RPMI7951 (cell line): Measurements from ENCODE around the gene CTDSPL2. TPM values are rescaled to one million over a fixed set of nuclear protein-coding genes. Genes with fewer than 3 reads are reported as not detected.
"Not testable (repeated sequence)": the region's sequence is repeated elsewhere in the genome, so short reads cannot be mapped to it uniquely, and the experiment has no call there.

Experiments
- DNase-seq: peaks from one replicate; pipeline ENCODE4 v3.0.0-alpha.2; 2012; ENCODE audit warnings: low read depth
- total RNA-seq: library from RNA; depleted of rRNA; stranded (reverse); fragments of >200 nt; shearing (Covaris generic); gene quantifications from 2 replicates; pipeline ENCODE4 v1.2.3, GENCODE V29; 2014

Gene CTDSPL2
- total RNA-seq, 1 experiment from 2014 or later = 121 TPM

DNA sequence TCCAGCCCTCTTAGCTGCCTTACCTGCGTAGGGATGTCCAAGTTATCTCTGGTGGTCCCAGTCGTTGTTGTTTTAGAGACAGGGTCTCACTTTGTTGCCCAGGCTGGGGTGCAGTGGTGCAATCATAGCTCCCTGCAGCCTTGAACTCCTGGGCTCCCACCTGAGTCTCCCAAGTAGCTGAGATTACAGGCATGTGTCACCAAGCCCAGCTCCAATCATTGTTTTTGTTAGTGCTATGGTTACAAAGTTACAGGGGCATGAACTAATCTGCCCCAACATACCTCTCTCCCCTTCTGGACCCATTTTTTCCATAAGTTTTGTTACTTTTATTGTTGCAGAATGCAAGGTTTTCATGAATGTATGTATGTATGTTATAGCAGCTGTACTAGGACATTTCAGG lies 54.7 kb downstream of the CTDSPL2 start:
- DNase-seq = no peak

- no peak for DNase-seq
Measured at GRCh38 chr15:44485880-44486279, 58.5 kb downstream of the CTDSPL2 start.

GRCh38 chr15:44489464-44489863 lies 62.0 kb downstream of the CTDSPL2 start:
- peak; percentile 87 for DNase-seq

DNA sequence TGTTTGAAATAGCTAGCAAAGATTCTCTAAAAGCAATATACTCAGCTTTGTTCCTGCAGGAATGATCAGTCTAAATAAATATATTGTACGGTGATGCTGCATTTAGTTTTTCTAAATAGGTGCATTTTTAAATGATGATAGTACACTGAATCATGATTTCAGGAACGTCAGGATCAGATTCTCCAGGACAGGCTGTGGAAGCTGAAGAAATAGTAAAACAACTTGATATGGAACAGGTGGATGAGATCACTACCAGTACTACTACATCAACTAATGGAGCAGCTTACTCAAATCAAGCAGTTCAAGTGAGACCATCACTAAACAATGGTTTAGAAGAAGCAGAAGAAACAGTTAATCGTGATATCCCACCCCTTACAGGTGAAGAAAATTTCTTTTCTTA lies 63.2 kb downstream of the CTDSPL2 start:
- DNase-seq = no peak

DNA sequence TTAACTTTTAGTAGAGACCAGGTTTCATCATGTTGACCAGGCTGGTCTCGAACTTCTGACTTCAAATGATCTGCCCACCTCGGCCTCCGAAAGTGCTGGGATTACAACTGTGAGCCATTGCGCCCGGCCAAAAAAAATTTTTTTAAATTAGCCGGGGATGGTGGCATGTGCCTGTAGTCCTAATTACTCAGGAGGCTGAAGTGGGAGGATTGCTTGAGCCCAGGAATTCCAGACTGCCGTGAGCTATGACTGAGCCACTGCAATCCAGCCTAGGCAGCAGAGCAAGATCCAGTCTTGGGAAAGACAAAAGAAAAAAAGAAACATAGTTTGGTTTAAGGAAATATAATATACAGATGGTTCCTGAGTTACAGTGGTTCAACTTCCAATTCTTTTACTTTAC lies 64.6 kb downstream of the CTDSPL2 start:
- no peak for DNase-seq

GRCh38 chr15:44492672-44493071 lies 65.2 kb downstream of the CTDSPL2 start:
- no peak for DNase-seq

DNA sequence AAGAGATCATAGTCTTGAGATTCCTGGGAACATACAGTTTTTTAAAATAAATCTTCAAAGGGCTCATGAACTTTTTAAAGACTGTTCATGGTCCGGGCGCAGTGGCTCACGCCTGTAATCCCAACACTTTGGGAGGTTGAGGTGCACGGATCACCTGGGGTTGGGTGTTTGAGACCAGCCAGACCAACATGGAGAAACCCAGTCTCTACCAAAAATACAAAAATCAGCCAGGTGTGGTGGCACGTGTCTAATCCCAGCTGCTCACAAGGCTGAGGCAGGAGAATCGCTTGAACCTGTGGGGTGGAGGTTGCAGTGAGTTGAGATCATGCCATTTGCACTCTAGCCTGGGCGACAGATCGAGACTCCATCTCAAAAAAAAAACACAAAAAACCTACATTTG lies 68.1 kb downstream of the CTDSPL2 start:
- DNase-seq = no peak

GRCh38 chr15:44500555-44500954 lies 73.1 kb downstream of the CTDSPL2 start:
- no peak for DNase-seq

GRCh38 chr15:44501768-44502366 lies 74.4 kb downstream of the CTDSPL2 start:
- DNase-seq = peak; percentile 51

GRCh38 chr15:44516436-44516835 lies 89.0 kb downstream of the CTDSPL2 start:
- no peak for DNase-seq

DNA sequence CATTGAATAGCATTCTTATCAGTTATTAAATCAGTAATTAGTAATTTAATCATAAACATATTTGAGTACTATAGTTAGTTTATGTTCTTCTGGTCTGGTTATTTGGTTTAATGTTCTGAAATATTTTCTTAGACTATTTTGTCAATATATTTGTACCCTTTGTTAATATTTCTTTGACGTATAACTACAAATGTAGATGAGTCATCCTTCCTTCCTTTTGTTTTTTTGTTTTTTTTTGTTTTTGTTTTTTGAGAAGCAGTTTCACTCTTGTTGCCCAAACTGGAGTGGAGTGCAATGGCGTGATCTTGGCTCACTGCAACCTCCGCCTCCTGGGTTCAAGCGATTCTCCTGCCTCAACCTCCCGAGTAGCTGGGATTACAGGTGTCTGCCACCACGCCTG lies 92.1 kb downstream of the CTDSPL2 start:
- DNase-seq = no peak

DNA sequence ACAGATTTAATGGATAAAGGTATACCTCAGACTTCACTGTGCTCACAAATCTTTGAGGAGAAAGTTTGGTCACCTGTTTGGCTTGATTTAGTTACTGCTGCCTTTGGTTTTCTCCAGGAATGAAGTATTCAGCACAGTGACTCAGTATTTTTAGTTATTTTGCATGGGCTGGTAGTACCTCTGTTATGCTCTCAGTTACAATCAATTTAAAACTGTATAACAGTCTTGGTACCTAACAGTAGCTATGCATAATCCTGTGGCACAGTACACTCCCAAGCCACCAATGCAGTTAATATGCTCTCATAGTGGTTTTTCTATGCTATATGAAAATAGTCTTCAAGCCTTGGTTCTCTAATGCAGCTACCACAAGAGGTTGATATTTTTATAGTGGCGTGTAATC lies 97.6 kb downstream of the CTDSPL2 start:
- DNase-seq = no peak

DNA sequence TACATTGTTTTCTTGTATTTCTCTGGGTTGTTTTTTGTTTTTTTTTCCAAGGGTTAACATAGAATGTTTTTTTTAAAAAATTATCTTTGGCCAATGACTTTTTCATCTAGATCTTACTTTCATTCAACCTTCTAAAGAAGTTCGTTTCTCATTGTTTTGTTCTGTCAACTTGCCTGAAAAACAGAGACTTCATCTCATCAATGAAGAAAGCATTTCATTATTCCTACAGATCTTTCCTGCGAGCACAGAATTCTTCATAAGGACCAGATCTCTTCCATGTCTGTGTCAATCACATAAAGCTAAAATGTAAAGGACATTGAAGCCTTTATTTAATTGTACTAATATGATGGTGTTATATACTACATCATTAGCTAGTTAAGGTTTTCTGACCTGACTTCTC lies 99.8 kb downstream of the CTDSPL2 start:
- DNase-seq = no peak

- DNase-seq = no peak
Measured at GRCh38 chr15:44529864-44530604, 102.6 kb downstream of the CTDSPL2 start.

GRCh38 chr15:44530653-44531052 lies 103.2 kb downstream of the CTDSPL2 start:
- no peak for DNase-seq

DNA sequence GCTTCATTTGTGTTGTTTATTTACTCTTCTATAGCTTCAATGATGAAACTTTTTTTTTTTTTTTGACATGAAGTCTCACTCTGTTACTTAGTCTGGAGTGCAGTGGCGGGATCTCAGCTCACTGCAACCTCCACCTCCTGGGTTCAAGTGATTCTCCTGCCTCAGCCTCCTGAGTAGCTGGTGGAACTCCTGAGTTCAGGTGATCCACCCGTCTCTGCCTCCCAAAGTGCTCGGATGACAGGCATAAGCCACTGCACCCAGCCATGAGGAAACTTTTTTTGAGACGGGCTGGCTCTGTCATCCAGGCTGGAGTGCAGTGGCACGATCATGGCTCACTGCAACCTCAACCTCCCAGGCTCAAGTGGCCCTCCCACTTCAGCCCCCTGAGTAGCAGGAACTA lies 104.8 kb downstream of the CTDSPL2 start:
- DNase-seq = not testable (repeated sequence)

DNA sequence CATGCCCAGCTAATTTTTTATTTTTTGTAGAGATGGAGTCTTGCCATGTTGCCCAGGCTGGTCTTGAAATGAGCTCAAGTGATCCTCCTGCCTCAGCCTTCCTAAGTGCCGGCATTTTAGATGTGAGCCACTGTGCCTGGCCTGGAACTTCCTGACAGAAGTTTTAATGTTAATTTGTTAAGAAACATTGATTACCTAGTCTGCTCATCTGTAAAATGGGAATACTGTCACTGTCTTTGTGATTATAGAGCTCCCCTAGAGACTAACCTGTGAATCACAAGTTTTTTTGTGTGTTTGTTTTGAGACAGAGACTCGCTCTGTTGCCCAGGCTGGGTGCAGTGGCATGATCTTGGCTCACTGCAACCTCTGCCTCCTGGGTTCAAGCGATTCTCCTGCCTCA lies 105.3 kb downstream of the CTDSPL2 start:
- peak; percentile 9 for DNase-seq

GRCh38 chr15:44535092-44535491 lies 107.7 kb downstream of the CTDSPL2 start:
- no peak for DNase-seq

GRCh38 chr15:44535523-44536301 lies 108.3 kb downstream of the CTDSPL2 start:
- peak; percentile 32 for DNase-seq

- peak; percentile 91 for DNase-seq
Measured at GRCh38 chr15:44536302-44536961, 109.0 kb downstream of the CTDSPL2 start.

GRCh38 chr15:44536962-44537734 lies 109.7 kb downstream of the CTDSPL2 start, which contains the start of gene EIF3J:
Gene EIF3J (plus strand): TSS chr15:44537147. CDS start chr15:44537195, 48 bp downstream.
- peak; percentile 97 for DNase-seq
